Erythroblast (primary cell): ENCODE measurements around the gene NTM.

ENCODE experiments used
- GATA1 ChIP-seq: IDR thresholded peaks from 2 replicates; pipeline ENCODE4 v1.6.1; 2011; ENCODE audit warnings: low read depth, mild to moderate bottlenecking, control low read depth, low read length, moderate library complexity
- POLR2A ChIP-seq: IDR thresholded peaks from 2 replicates; pipeline ENCODE4 v1.6.1; 2011; ENCODE audit warnings: mild to moderate bottlenecking, low read length

- TF ChIP-seq POLR2A (no peak), GATA1 (no peak)
Observed at GRCh38 chr11:131637469-131638175, 267.2 kb downstream of the NTM start.
